HG02852 (cell line): ENCODE data around the gene PRICKLE2.

ENCODE experiments used
- ATAC-seq: cut with Tn5 transposase; IDR thresholded peaks from one replicate; pipeline ENCODE4 v1.9.1; 2021; ENCODE audit warnings: mild to moderate bottlenecking, moderate library complexity; ENCODE audit not compliant: unreplicated experiment

Gene PRICKLE2

GRCh38 chr3:64195789-64196188 is 29.5 kb downstream of the PRICKLE2 start:
- no peak for ATAC-seq

GRCh38 chr3:64191822-64192221 is 33.4 kb downstream of the PRICKLE2 start:
- no peak for ATAC-seq

- ATAC-seq, result no peak
These were observed 34.5 kb downstream of the PRICKLE2 start for GRCh38 chr3:64190517-64191515.

- no peak for ATAC-seq
These were observed 36.3 kb downstream of the PRICKLE2 start for GRCh38 chr3:64188810-64189560.

- no peak for ATAC-seq
These were observed 38.0 kb downstream of the PRICKLE2 start for GRCh38 chr3:64187065-64187959.

- no peak for ATAC-seq
These were observed 38.6 kb downstream of the PRICKLE2 start for GRCh38 chr3:64186667-64187064.

GRCh38 chr3:64185436-64185835 is 39.8 kb downstream of the PRICKLE2 start:
- no peak for ATAC-seq

- no peak for ATAC-seq
These were observed 40.6 kb downstream of the PRICKLE2 start for GRCh38 chr3:64184621-64185020.

GRCh38 chr3:64179860-64180259 is 45.4 kb downstream of the PRICKLE2 start:
- ATAC-seq, result no peak

- no peak for ATAC-seq
These were observed 46.0 kb downstream of the PRICKLE2 start for GRCh38 chr3:64179249-64179648.

GRCh38 chr3:64178419-64178818 is 46.8 kb downstream of the PRICKLE2 start:
- no peak for ATAC-seq

- peak; percentile 70 for ATAC-seq
These were observed 48.7 kb downstream of the PRICKLE2 start for GRCh38 chr3:64176461-64176996.

- no peak for ATAC-seq
These were observed 50.9 kb downstream of the PRICKLE2 start for GRCh38 chr3:64174328-64174727.

- no peak for ATAC-seq
These were observed 51.7 kb downstream of the PRICKLE2 start for GRCh38 chr3:64173563-64173962.

GRCh38 chr3:64170270-64170669 is 55.0 kb downstream of the PRICKLE2 start:
- no peak for ATAC-seq

- ATAC-seq, result no peak
These were observed 57.4 kb downstream of the PRICKLE2 start for GRCh38 chr3:64167868-64168267.

- no peak for ATAC-seq
These were observed 57.9 kb downstream of the PRICKLE2 start for GRCh38 chr3:64167351-64167750.

GRCh38 chr3:64166584-64167162 is 58.6 kb downstream of the PRICKLE2 start:
- ATAC-seq, result no peak

- ATAC-seq, result no peak
These were observed 60.9 kb downstream of the PRICKLE2 start for GRCh38 chr3:64164349-64164748.

- ATAC-seq, result peak; percentile 80
These were observed 61.5 kb downstream of the PRICKLE2 start for GRCh38 chr3:64163755-64164148.
